ENCODE results near the gene ARFGAP3. TPM values are rescaled to one million over a fixed set of nuclear protein-coding genes. Genes with fewer than 3 reads are reported as not detected.

Gene ARFGAP3
- total RNA-seq, 1 experiment from 2014 or later, result 16.9 TPM

GRCh38 chr22:42891696-42892095, 34.6 kb upstream of the ARFGAP3 start:
- ChIA-PET POLR2A (no interaction called here), CTCF (interaction anchor here (0.6 kb wide), 1 partner anchor 24 kb away, joined by 3 read pairs; no protein-coding TSS in a partner anchor)
- no peak overlapping the region for H3K4me3 Mint-ChIP-seq
- no peak overlapping the region for H3K27ac Mint-ChIP-seq
- DNase-seq (ENCODE audit: low spot score), result no peak
- ATAC-seq, result no peak
- no peaks in the 10 kb centered on the region for H3K9me3 Mint-ChIP-seq
- no peaks in the 10 kb centered on the region for H3K27me3 Mint-ChIP-seq (ENCODE audit: low read depth)
- TF ChIP-seq JAZF1 (CRISPR knock-in tag; IDR thresholded peaks at IDR 0.05), result no peak
- H3K4me1 Mint-ChIP-seq, result peaks cover 14% of the 10 kb centered on the region
- peaks cover 20% of the 10 kb centered on the region for H3K36me3 Mint-ChIP-seq

- DNase-seq (ENCODE audit: low spot score) (no peak), ATAC-seq (no peak)
- Mint-ChIP-seq H3K27me3 (ENCODE audit: low read depth) (no peaks in the 10 kb centered on the region), H3K27ac (no peak overlapping the region), H3K36me3 (peaks cover 23% of the 10 kb centered on the region), H3K9me3 (no peaks in the 10 kb centered on the region), H3K4me1 (peaks cover 11% of the 10 kb centered on the region), H3K4me3 (no peak overlapping the region)
- POLR2A ChIA-PET, result no interaction called here
- no peak for TF ChIP-seq ATF2 (CRISPR knock-in tag; IDR thresholded peaks at IDR 0.05; ENCODE audit: borderline replicate concordance, low read depth)
- TF ChIP-seq NFE2L1 (CRISPR knock-in tag; IDR thresholded peaks at IDR 0.05), result no peak
- no peak for TF ChIP-seq CREB1 (CRISPR knock-in tag; IDR thresholded peaks at IDR 0.05)
- TF ChIP-seq ZNF219 (CRISPR knock-in tag; IDR thresholded peaks at IDR 0.05; ENCODE audit: borderline replicate concordance), result no peak
- TF ChIP-seq TCF7 (CRISPR knock-in tag; IDR thresholded peaks at IDR 0.05; ENCODE audit: low read depth), result no peak
- TF ChIP-seq RELA (CRISPR knock-in tag; IDR thresholded peaks at IDR 0.05; ENCODE audit: borderline replicate concordance), result no peak
- no peak for TF ChIP-seq NR2C2 (CRISPR knock-in tag; IDR thresholded peaks at IDR 0.05)
- TF ChIP-seq PREB (CRISPR knock-in tag; IDR thresholded peaks at IDR 0.05; ENCODE audit: borderline replicate concordance), result no peak
- TF ChIP-seq FOXP1 (CRISPR knock-in tag; IDR thresholded peaks at IDR 0.05; ENCODE audit: borderline replicate concordance), result no peak
- no peak for TF ChIP-seq ZNF423 (CRISPR knock-in tag; IDR thresholded peaks at IDR 0.05)
- no peak for TF ChIP-seq USF1 (CRISPR knock-in tag; IDR thresholded peaks at IDR 0.05)
- no peak for TF ChIP-seq ETV6 (CRISPR knock-in tag; IDR thresholded peaks at IDR 0.05)
- TF ChIP-seq ZNF281 (CRISPR knock-in tag; IDR thresholded peaks at IDR 0.05), result no peak
- no peak for TF ChIP-seq ZNF317 (CRISPR knock-in tag; IDR thresholded peaks at IDR 0.05; ENCODE audit: borderline replicate concordance, low read depth)
- TF ChIP-seq ZBTB43 (CRISPR knock-in tag; IDR thresholded peaks at IDR 0.05), result no peak
- CTCF ChIA-PET, result interaction anchor here (0.6 to 0.8 kb wide), 2 partner anchors 23 to 160 kb away, joined by 3 read pairs; no protein-coding TSS in a partner anchor
Observed at GRCh38 chr22:42891008-42891407, 33.9 kb upstream of the ARFGAP3 start.

Measured in WTC11 (cell line).